HG03097 (cell line): ENCODE results near the gene MED13L.
A peak's percentile ranks its signal among the peaks of the same experiment; 100 is the strongest.

Experiments used
- ATAC-seq: cut with Tn5 transposase; IDR thresholded peaks from one replicate; pipeline ENCODE4 v1.9.1; 2021; ENCODE audit not compliant: unreplicated experiment, low FRiP score

The MED13L gene

GRCh38 chr12:116159593-116160200 lies 117.8 kb downstream of the MED13L start:
- no peak for ATAC-seq

GRCh38 chr12:116159175-116159574 lies 118.3 kb downstream of the MED13L start:
- ATAC-seq = no peak

GRCh38 chr12:116157845-116158267 lies 119.6 kb downstream of the MED13L start:
- no peak for ATAC-seq

GRCh38 chr12:116156614-116157013 lies 120.9 kb downstream of the MED13L start:
- ATAC-seq = no peak

- ATAC-seq = no peak
These were observed 122.1 kb downstream of the MED13L start for GRCh38 chr12:116155383-116155782.

- no peak for ATAC-seq
These were observed 123.5 kb downstream of the MED13L start for GRCh38 chr12:116153983-116154382.

GRCh38 chr12:116153113-116153512 lies 124.4 kb downstream of the MED13L start:
- ATAC-seq = no peak

GRCh38 chr12:116152268-116152667 lies 125.2 kb downstream of the MED13L start:
- ATAC-seq = no peak

- ATAC-seq = no peak
These were observed 127.0 kb downstream of the MED13L start for GRCh38 chr12:116150452-116150851.

GRCh38 chr12:116150001-116150400 lies 127.5 kb downstream of the MED13L start:
- no peak for ATAC-seq

- no peak for ATAC-seq
These were observed 128.6 kb downstream of the MED13L start for GRCh38 chr12:116148844-116149243.

- ATAC-seq = no peak
These were observed 131.1 kb downstream of the MED13L start for GRCh38 chr12:116146386-116146785.

- ATAC-seq = no peak
These were observed 132.0 kb downstream of the MED13L start for GRCh38 chr12:116145451-116145850.

- ATAC-seq = peak; percentile 49
These were observed 133.1 kb downstream of the MED13L start for GRCh38 chr12:116144384-116144783.

GRCh38 chr12:116143909-116144308 lies 133.6 kb downstream of the MED13L start:
- no peak for ATAC-seq

- ATAC-seq = no peak
These were observed 134.3 kb downstream of the MED13L start for GRCh38 chr12:116142936-116143898.

- no peak for ATAC-seq
These were observed 135.7 kb downstream of the MED13L start for GRCh38 chr12:116141833-116142162.

- ATAC-seq = no peak
These were observed 136.2 kb downstream of the MED13L start for GRCh38 chr12:116141110-116141832.

GRCh38 chr12:116140529-116140928 lies 137.0 kb downstream of the MED13L start:
- no peak for ATAC-seq

GRCh38 chr12:116138781-116139180 lies 138.7 kb downstream of the MED13L start:
- ATAC-seq = no peak

- ATAC-seq = no peak
These were observed 139.1 kb downstream of the MED13L start for GRCh38 chr12:116138364-116138763.
